ENCODE data around the gene DENND6A.
"Not testable (repeated sequence)": the region's sequence is repeated elsewhere in the genome, so short reads cannot be mapped to it uniquely, and the experiment has no call there.

The DENND6A gene

DNA sequence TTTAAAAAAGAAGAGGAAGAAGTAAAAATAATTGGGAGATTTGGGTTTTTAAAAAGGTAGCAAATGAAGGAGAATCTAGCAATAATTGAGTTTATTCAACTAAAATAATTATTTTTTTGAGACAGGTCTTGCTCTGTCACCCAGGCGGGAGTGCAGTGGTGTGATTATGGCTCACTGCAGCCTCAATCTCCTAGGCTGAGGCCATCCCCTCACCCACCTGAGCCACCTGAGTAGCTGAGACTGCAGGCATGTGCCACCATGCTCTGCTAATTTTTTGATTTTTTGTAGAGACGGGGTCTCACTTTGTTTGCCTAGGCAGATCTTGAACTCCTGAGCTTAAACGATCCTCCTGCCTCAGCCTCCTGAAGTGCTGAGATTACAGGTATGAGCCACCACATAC, 68.1 kb downstream of the DENND6A start:
- no peak for DNase-seq

DNA sequence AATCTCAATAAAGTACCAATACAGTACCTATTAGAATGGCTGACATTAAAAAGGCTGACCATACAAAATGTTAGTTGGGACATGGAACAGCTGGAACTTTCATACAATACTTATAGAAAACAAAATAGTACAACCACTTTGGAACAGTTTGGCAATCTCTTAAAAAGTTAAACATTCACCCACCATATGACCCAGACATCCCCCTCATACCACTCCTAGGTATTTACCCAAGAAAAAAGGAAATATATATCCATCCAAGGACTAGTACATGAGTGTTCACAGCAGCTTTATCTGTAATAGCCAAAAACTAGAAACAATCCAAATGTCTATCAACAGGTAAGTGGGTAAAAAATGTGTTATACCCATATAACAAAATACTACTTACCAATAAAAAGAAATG, 70.5 kb downstream of the DENND6A start:
- no peak for DNase-seq

DNA sequence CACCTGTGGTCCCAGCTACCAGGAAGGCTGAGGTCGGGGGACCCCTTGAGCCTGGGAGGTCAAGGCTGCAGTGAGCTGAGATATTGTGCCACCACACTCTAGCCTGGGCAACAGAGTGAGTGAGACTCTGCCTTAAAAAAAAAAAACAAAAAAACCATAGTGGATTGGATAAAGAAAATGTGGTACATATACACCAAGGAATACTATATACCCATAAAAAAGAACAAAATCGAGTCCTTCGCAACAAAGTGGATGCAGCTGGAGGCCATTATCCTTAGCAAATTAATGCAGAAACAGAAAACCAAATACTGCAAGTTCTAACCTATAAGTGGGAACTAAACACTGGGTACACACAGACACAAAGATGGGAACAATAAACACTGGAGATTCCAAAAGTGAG, 75.1 kb downstream of the DENND6A start:
- DNase-seq, result no peak

DNA sequence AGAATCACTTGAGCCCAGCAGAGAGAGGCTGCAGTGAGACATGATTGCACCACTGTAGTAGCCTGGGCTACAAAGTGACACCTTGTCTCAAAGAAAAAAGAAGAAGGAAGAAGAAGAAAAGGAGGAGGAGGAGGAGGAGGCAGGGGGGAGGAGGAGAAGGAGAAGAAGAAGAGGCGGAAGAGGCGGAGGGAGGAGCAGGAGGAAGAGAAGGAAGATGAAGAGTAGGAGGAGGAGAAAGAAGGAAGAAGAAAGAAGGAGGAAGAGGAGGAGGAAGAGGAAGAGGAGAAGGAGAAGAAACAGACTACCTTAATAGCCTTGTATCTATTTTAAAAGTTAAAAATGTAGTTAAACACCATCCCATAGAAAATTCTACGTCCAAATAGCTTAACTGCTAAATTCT, 76.6 kb downstream of the DENND6A start:
- DNase-seq, result no peak

DNA sequence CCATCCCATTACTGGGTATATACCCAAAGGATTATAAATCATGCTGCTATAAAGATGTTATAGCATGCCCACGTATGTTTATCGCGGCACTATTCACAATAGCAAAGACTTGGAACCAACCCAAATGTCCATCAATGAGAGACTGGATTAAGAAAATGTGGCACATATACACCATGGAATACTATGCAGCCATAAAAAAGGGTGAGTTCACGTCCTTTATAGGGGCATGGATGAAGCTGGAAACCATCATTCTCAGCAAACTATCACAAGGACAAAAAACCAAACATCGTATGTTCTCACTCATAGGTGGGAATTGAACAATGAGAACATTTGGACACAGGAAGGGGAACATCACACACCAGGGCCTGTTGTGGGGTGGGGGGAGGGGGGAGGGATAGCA, 81.0 kb downstream of the DENND6A start:
- DNase-seq, result not testable (repeated sequence)

DNA sequence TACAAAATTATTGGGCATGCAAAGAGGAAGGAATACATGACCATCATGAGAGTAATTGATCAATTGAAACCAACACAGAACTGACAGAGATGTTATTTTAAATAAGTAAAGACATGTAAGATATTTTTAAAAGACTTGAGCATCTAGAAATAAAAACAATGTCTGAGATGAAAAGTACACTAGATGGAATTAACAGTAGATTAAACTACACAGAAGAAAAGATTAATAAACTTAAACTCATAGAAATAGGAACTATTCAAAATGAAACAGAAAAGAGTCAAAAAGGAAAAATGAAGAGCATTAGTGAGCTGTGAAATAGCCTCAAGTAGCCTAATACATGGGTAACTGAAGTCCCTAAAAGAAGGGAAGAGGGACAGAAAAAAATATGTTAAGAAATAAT, 87.2 kb downstream of the DENND6A start:
- no peak for DNase-seq

DNA sequence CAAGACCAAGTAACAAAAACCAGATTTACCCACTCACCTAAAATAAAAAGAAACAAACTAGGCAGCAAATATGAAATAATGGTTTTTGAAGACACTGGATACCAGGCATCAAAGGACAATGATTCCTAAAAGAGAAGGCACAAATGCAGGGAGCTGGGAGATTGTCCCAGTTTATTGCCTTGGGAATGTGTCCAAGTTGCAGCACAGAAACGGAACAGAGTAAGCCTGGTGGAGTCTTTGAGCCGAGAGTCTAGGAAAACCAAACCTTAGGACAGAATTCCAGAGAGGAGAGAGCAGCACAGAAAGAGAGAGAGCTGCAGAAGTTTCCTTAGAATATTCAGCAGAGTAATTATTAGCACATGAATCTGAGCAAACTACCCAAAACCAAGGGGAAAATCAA, 87.9 kb downstream of the DENND6A start:
- no peak for DNase-seq

DNA sequence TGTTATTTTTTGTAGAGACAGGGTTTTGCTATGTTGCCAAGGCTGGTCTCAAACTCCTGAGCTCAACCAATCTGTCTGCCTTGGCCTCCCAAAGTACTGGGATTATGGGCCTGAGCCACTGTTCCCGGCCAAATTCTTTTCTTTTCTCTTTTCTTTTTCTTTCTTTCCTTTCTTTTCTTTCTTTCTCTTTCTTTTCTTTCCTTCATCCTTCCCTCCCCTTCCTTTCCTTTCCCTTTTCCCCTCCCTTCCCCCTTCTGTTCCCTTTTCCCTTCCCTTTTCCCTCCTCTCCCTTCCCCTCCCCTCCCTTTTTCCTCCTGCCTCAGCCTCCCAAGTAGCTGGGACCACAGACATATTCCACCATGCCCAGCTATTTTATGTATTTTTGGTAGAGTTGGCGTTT, 92.7 kb downstream of the DENND6A start:
- DNase-seq, result no peak

DNA sequence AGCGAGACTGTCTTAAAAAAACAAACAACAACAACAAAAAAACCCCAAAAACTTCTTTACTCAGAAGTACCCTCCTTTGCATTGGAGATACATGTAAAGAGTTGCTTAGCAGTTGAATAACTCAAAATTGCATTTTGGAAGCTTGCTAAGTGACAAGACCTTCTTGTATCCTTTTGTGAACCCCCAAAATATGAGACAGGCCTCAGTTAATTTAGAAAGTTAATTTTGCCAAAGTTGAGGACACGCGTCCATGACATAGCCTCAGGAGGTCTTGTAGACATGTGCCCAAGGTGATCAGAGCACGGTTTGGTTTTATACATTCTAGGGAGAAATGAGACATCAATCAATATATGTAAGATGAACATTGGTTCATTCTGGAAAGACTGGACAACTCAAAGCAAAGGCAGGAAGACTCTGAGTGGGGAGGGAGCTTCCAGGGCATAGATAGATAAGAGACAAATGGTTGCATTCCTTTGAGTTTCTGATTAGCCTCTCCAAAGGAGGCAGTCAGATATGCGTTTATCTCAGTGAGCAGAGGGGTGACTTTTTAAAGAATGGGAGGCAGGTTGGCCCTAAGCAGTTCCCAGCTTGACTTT, 94.0 kb downstream of the DENND6A start:
- no peak for DNase-seq

DNA sequence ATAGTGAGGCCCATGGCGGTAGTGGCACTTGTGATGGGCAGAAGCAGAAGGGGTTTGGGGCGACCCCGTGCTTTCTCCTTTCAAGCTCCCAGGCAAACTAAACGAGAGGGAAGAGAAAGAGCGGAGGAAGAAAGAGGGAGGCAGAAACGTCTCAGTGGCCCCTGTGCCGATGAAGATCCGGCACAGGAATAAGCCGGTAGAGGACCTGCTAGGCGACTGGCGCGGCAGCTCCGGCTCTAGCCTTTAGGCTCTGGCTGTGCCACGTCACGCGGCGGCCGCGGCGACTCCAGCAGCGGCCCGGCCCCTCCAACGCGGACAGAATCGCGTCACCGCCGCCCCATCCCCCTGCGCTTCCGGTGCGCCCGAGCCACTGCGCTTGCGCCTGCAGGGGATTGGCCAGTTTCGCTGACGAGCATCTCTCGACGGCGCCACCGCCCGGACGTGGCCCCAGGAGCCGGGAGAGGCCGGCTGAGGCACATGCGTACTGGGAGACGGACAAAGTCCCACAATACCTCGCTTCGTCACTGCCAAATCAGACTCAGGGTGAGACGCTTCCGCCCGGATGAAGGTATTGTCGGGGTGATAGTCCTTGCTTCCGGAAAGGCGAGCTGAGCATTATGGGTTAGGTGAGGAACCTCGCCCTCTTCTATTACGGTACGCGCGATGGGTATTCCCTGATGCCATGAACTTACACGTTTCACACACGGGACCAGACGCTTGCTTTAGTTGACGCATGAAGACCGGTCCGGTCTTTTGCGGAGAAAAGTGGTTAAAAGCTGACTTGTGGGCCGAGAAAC, 95.6 kb downstream of the DENND6A start, which contains the start of gene ARF4:
Gene ARF4, minus strand, starts transcription at position 218 of the 797 bp plus-strand sequence. Its CDS starts 204 bp downstream, at position 14.
- peak; percentile 99 for DNase-seq

DNA sequence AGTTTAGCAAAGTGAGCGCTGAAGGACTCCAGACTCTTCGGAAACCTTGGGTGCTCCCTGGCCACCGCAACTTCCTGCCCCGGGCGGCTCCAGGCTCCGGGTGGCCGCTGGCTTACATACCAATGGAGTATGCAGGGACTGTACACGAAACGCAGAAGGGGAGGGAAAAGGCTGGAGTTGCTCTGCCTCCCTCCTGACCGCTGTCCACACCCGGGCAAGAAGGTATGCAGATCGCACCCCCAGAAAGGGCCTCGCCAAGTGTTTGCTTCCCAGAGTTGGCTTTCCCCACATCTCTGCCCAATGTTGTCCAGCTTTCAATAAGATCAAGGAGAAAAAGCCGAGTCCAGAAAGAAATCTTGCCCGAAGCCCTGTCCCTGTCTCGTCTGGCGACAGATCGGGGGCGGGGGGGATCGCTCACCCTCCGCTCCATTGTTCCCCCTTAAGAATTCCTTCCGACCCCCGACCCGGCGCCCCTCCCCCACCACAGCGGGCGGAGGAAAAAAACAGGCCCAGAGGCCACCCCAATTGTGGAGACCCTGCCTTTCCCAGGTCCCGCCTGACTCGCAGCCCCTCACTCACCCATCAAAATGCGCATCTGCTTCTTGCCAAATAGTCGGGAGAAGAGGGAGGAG, 96.3 kb downstream of the DENND6A start:
- peak; percentile 59 for DNase-seq

DNA sequence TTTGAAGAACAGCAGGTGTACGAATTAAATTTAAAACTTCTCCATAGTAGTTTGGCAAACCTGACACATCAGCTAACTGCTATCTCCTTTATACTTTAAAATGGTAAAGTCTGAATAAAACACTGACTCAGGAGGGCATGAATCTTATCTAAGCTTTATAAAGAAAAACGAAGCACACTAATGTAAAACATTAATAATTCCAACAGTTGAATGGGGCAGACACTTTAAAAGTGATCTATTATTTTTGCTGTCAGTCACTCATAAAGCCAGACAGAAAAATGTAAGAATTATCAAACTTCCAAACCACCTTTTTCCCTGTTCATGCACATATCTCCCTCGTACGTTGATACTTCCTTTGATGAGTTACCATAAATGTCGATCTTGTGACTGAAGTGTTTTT, 98.3 kb downstream of the DENND6A start:
- DNase-seq, result no peak

DNA sequence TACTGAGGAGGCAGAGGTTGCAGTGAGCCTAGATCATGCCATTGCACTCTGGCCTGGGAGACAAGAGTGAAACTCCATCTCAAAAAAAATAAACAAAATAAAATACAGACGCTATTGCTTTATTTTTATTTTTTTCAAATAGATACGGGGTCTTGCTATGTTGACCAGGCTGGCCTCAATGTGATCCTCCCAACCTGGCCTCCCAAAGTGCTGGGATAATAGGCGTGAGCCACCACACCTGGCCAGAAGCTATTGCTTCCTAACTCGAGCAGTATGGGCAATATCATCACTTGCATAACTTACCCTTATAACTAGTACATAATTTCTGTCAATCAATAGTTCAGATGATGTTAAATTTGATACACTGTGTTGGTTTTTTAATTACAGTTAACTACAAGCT, 98.7 kb downstream of the DENND6A start:
- no peak for DNase-seq

DNA sequence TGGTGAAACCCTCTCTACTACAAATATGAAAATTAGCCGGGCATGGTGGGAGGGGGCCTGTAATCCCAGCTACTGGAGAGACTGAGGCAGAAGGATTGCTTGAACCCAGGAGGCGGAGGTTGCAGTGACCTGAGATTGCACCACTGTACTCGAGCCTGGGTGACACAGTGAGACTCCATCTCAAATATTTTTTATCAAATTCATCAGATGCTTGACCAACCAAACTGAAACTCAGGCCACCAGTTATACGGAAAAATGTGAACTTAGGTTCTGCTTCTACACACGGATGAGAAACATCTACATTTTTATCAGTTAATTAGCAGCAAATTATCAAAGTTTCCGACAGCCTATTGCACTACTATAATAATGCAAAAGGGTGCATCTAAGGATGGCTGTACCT, 100.6 kb downstream of the DENND6A start:
- no peak for DNase-seq

DNA sequence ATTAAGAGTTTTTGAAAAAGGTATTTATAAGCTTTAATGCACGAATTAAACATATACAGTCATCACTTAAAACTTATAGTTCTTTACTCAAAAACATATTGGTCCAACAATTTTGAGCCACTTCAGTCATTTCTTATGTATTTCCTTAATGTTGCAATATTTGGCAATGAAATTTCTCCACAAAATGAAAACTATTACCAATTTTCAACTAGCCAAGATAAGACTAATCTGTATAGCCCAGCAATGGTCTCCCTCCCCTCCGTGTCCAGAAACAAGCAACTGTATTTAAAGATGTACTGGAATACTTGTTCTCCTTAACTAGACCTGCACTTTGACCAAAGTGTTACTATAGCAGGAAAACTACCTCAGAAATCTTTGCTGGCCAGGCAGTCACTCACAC, 105.0 kb downstream of the DENND6A start:
- DNase-seq, result no peak

DNA sequence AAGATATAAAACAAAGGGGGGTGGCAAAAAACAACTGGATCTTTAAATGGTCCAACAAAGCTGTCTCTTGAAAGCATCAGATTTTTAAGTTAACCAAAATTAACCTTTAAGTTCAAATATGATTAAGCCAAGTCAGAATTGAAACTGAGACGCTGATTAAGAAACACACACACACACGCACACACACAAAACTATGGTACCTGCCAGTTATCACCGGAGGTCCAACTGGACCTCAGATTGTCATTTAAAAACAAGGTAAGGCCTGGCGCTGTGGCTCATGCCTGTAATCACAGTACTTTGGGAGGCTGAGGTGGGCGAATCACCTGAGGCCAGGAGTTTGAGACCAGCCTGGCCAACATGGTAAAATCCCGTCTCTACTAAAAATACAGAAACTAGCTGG, 106.1 kb downstream of the DENND6A start:
- DNase-seq, result no peak

DNA sequence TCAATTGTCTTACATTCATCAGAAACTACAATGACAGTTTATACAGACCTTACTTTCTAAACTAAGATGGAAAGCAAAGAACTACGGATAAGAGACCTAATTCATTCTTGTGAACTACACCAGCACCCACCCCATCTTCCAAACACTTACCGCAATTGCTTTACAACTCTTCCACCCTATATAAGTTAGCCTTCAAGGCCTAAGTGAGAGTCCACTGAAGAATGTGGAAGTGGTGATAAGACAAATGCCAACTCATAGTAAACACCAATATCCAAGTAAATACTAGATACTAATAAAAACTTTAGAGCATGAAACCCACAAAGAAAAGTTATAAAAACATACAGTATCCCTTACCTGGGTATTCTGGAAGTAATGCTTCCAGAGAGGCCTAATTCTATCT, 109.3 kb downstream of the DENND6A start:
- DNase-seq, result no peak

DNA sequence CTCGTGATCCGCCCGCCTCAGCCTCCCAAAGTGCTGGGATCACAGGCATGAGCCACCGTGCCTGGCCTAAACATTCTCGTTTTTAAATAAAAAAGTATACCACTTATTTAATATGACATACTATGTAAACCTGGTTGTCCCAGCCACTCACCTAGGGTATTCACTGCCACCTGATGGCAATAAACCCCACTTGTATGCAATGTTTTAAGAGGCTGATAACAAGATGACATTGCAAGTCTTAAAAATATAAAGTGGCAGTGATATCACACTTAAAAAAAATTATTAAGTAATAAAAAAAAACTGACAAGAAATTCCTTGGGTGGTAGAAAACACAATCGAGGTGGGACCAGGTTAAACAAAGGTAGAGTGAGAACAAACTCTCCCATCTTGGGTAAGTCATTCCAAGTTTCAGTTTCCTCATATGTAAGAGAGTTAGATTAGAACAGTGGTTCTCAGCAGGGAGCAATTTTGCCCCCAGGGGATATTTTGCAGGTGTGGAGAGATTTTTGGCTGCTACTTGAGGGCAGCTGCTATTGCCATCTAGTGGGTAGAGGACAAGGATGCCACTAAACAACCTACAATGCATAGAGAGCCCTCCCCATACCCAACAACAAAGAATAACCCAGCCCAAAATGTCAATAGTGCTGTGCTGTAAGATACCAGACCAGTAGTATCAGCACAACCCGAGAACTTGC, 110.3 kb downstream of the DENND6A start:
- no peak for DNase-seq

DNA sequence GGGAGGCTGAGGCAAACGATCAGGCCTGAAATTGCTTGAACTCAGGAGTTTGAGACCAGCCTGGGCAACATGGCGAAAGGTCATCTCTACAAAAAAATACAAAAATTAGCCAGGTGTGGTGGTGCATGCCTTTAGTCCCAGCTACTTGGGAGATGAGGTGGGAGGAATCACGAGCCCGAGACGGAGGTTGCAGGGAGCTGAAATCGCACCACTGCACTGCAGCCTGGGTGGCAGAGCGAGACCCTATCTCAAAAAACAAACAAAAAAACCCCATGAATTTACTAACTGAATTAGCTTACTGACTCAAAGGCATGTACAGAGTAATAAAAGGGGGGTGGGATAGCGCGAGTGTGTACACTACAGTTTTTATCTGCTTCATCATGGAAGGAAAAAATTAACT, 115.1 kb downstream of the DENND6A start:
- DNase-seq, result no peak

DNA sequence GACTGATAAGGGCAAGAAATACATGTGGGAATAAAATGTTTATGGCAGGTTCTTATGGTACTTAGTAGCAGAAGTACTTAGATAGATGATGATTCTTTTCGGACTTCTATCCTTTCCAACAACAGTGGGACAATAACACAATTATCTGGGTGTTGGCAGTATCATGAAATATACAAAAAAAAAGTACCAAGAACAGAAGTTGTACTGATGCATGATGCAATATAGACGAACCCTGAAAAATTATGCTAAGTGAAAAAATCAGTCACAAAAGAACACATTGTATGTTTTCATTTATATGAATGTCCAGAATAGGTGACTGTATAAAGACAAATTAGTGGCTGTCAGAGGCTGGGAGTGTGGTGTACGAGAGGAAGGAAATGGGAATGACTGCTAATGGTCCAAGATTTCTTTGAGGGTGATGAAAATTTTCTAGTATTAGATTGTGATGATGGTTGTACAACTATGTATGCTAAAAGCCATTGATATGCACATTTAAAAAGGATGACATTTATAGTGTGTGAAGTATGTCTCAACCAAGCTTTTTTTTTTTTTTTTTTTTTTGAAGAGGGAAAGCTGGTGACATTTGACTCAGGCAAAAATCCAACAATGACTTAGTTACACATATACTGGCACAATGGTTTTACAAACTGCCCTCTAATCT, 116.8 kb downstream of the DENND6A start:
- DNase-seq, result no peak
